Upper lobe of right lung (tissue), 1 donor: ENCODE data around the gene DVL2. TPM values are rescaled to one million over a fixed set of nuclear protein-coding genes. Genes with fewer than 3 reads are reported as not detected.

ENCODE experiments used
- ATAC-seq: fragments of 200-7000 bp; cut with Tn5 transposase; one replicate; pipeline ENCODE4 v1.9.1; 2020; ENCODE audit warnings: mild to moderate bottlenecking, moderate library complexity
- DNase-seq: peaks from one replicate; pipeline ENCODE4 v3.0.0-alpha.2; 2020
- H3K27ac ChIP-seq: fragments of 200-600 bp; one replicate; pipeline ENCODE4 v1.8.0; 2022
- H3K27me3 ChIP-seq: fragments of 200-600 bp; one replicate; pipeline ENCODE4 v1.8.0; 2022; ENCODE audit warnings: mild to moderate bottlenecking
- H3K36me3 ChIP-seq: fragments of 200-600 bp; one replicate; pipeline ENCODE4 v1.8.0; 2022
- H3K4me1 ChIP-seq: fragments of 200-600 bp; one replicate; pipeline ENCODE4 v1.8.0; 2022
- H3K4me3 ChIP-seq: fragments of 200-600 bp; one replicate; pipeline ENCODE4 v1.8.0; 2022; ENCODE audit warnings: mild to moderate bottlenecking
- H3K9me3 ChIP-seq: fragments of 200-600 bp; one replicate; pipeline ENCODE4 v1.8.0; 2022
- CTCF ChIP-seq: fragments of 200-600 bp; IDR thresholded peaks from one replicate; pipeline ENCODE4 v1.8.0; 2022; ENCODE audit warnings: antibody characterized with exemption
- intact Hi-C: fragments of 100-400 bp; cut with DNase I; formaldehyde crosslinking; loops from one replicate; pipeline ENCODE4 v1.11.0; 2022
- total RNA-seq: library from RNA; stranded (reverse); fragmentation: NEBNext Ultra II Directional; extraction: Animal tissue kit (Norgen Biotek cat#: 25700); gene quantifications from one replicate; pipeline ENCODE4 v1.2.1, GENCODE V29; 2021
- donor health status: DM: no; HTN: yes; CAD: no; lungs with severe emphysema.

DVL2 gene
- total RNA-seq, 1 donor from 2014 or later = 41.0 TPM

GRCh38 chr17:7281074-7281952, 47.0 kb upstream of the DVL2 start, which contains the start of gene SLC2A4:
SLC2A4 (plus strand) TSS chr17:7281718; CDS start chr17:7281935, 217 bp downstream.
- Histone ChIP-seq H3K27ac (peak within 1 kb of the TSS; percentile 61), H3K4me3 (peak within 1 kb of the TSS; percentile 53), H3K36me3 (no peaks in the 10 kb centered on the region), H3K9me3 (no peaks in the 10 kb centered on the region), H3K4me1 (peaks cover 20% of the 10 kb centered on the region), H3K27me3 (no peaks in the 10 kb centered on the region)
- no peak for TF ChIP-seq CTCF
- DNase-seq (peak; percentile 97), ATAC-seq (peak; percentile 94)
- intact Hi-C loops = no loop called here

GRCh38 chr17:7280519-7281073, 46.3 kb upstream of the DVL2 start:
- peak overlapping the region; percentile 61 for H3K27ac ChIP-seq
- intact Hi-C loops = no loop called here
- H3K9me3 ChIP-seq = no peaks in the 10 kb centered on the region
- peaks cover 20% of the 10 kb centered on the region for H3K4me1 ChIP-seq
- DNase-seq = peak; percentile 91
- ATAC-seq = peak; percentile 90
- H3K27me3 ChIP-seq = no peaks in the 10 kb centered on the region
- peak overlapping the region; percentile 53 for H3K4me3 ChIP-seq
- TF ChIP-seq CTCF = peak; percentile 95
- H3K36me3 ChIP-seq = no peaks in the 10 kb centered on the region

GRCh38 chr17:7279448-7279847, 45.1 kb upstream of the DVL2 start:
- no peaks in the 10 kb centered on the region for H3K27me3 ChIP-seq
- ATAC-seq = no peak
- no peaks in the 10 kb centered on the region for H3K36me3 ChIP-seq
- H3K4me1 ChIP-seq = peaks cover 20% of the 10 kb centered on the region
- no peak overlapping the region for H3K4me3 ChIP-seq
- no peak for DNase-seq
- no peak for TF ChIP-seq CTCF
- H3K27ac ChIP-seq = no peak overlapping the region
- intact Hi-C loops = no loop called here
- no peaks in the 10 kb centered on the region for H3K9me3 ChIP-seq

GRCh38 chr17:7266784-7267183, 32.5 kb upstream of the DVL2 start:
- intact Hi-C loops = no loop called here
- Histone ChIP-seq H3K27ac (no peak overlapping the region), H3K27me3 (peaks cover 4% of the 10 kb centered on the region), H3K36me3 (no peaks in the 10 kb centered on the region), H3K9me3 (no peaks in the 10 kb centered on the region), H3K4me1 (peaks cover 10% of the 10 kb centered on the region), H3K4me3 (no peak overlapping the region)
- no peak for ATAC-seq
- no peak for TF ChIP-seq CTCF
- DNase-seq = no peak

GRCh38 chr17:7263801-7264078, 29.4 kb upstream of the DVL2 start:
- intact Hi-C loops = no loop called here
- DNase-seq (no peak), ATAC-seq (no peak)
- Histone ChIP-seq H3K36me3 (peaks cover 3% of the 10 kb centered on the region), H3K27ac (peak overlapping the region; percentile 91), H3K9me3 (no peaks in the 10 kb centered on the region), H3K4me1 (peaks cover 24% of the 10 kb centered on the region), H3K4me3 (peak overlapping the region; percentile 68), H3K27me3 (peaks cover 4% of the 10 kb centered on the region)
- TF ChIP-seq CTCF = no peak
